ENCODE measurements around the gene MGST3. TPM values are rescaled to one million over a fixed set of nuclear protein-coding genes. Genes with fewer than 3 reads are reported as not detected.
"Not testable (repeated sequence)": the region's sequence is repeated elsewhere in the genome, so short reads cannot be mapped to it uniquely, and the experiment has no call there.

Gene MGST3
- total RNA-seq, 1 donor from 2014 or later: 111 TPM

DNA sequence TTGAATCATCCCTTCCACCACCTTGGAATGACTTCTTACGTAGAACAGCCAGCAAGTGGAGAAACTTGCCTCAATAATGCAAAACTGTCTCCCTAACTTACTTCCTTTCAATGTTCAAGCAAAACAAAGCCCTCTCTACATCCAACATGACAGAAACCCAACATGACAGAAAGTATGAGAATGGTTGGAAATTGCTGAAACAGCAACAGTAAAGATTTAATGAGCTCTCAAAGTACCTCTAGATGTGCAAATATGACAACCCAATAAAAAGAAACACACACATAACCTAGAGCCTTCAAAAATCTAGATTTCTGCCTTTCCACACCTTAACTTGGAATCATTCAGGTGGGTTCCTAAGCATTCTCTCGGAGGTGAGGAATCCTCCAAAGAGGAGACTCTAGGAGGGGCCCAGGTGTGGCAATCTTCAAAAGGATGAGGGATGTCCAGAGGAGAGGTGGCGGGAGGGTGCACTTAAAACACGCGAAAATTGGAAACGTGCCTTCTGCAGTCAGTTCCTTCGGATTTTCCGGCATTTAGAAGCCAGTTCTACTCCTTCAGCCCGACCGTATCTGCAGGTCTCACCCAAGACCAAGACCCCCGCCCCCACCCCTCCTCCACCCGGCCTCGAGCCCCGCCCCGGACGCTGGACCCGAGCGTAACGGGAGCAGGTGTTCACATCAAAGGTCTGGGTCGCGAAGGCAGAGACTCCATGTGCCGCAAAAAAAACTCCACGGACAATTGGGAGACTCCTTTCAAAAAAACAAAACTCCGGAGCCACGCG is 996 bp upstream of the MGST3 start:
- no peak for DNase-seq

DNA sequence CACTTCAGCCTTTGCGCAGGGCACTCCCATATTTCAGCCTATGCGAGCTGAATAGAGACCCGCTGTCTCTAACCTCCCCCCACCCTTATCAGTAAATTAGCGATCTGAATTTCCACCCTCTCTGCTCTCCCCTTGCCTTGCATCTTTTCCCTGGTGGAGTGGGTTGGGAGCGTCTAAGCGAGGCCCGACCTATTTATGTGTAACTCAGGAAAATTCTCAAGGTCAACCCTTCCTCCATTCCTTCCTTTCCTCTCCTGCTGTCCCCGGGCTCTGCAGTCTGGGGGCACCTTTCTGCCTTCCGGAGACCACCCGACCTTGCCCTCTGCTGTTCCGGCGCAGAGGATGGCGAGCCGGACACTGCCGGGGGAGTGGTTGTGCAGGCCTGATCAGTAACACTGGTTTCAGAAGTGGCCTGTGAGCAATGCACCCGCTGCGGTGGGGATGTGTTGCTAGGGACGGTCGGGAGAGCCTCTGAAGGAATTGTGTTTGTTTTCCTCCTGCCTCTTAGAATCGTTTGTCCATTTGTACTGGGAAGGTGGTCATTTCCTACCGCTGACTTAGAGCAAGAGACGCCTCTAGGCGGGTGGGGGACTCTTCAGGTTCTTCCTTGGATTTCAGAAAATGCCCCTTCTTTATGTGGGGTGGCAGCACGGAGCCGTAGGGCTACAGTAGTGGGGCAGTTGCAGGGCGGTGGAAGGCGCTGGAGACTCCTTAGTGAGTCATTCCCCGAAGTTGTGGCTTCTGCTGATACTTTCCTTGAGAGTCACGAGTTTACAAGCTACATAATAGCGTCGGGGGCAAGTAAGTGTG is 513 bp downstream of the MGST3 start:
- DNase-seq: no peak

DNA sequence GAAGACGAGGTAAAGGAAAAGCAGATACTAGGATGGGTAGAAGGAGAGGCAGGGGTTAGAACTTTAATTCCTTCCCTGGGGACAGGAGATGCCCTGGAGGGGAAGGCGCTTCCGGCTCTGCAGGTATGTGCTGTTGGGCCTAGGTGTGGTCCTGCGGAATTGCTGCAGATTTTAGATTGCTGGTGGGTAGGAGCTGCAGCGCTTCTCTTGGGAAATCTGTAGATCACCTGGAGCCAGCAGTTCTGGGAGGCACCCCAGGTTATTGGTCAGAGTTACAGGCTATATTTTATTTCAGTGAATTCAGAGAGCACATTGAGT is 1.1 kb downstream of the MGST3 start:
- DNase-seq: no peak

DNA sequence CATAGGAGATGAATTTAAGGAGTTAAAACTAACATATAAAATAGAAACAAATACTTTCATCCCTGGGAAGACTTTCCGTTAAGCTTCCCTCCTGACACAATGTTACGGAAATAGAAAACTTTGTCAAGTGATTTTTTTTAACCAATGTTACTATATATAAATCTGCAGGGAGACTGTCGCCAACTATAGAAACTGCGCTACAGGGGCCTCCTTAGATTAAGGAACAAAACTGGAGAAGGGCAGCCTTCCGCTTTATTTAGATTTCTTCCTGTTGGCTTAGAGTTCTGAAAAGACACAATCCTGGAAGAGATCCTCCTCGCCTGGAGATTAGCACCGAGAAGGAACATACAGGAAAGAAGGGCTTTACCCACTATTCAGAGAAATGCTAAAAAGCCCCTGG is 1.5 kb downstream of the MGST3 start:
- peak; percentile 34 for DNase-seq

DNA sequence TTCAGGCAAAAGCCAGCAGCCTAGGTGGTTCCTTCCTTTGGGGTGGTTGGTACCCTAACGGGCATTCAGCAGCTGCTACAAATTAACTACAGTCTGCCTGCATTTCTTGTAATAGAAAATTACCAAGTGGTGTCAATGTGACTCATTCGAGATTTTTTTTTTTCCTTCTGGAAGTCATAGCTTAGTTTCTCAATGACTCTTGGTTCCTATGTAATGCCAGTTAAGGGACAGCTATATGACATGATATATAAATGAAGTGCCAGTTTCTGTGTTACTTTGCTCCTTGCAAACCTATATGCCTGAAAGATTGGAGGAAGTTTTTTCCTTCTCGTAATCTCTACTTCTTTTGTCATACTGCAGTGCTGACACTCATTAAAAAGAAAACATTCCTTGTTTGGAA is 2.6 kb downstream of the MGST3 start:
- no peak for DNase-seq

DNA sequence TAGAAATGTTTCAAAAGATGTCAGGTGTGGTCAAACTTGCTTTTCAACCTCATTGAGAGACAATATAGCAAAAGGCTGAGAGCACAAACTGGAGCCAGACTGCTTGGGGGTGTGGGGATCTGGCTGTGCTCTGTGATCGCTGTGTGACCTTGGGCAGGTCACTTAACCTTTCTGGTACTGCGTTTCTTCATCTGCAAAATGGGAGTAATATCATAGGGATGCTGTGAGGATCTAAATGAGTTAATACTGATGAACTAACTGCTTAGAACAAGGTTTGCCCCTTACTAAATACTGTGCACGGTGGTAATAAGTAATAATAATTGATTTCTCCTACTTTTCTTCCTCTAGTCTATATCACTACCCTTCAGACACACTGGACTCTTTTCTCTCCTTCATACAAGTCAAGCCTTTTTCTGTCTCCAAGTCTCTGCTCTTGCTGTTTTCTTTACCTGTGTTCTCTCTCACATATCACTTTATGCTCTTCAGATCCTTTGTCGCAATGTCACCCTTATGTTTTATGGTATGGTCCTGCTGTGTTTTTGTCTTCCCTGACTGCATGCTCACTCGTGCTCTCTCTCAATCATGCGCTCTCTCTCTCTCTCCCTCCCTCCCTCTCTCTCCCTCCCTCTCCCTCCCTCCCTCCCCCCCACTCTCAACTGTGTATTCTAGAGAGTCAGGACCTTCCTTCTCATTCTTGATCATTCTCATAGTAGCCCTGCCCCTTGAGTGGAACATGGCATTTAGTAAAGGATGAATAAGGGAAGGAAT is 3.3 kb downstream of the MGST3 start:
- no peak for DNase-seq

DNA sequence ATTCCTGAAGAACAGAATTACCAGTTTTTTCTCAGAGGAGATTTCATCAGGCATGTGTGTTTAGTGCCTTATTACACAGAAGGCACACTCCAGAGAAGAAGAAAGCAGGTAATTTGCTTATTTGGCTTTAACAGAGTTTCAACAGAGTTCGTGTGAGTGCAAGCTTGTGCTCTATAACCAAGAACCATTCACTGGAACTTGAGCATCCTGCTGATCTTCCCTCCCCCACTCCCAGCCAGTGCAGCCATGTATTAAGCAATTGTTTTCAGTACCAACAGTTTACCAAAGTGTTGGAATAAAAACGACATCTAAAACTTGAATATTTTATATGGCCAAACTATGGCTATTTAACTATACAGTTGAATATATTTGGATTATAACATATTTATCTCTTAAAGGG is 4.3 kb downstream of the MGST3 start:
- no peak for DNase-seq

DNA sequence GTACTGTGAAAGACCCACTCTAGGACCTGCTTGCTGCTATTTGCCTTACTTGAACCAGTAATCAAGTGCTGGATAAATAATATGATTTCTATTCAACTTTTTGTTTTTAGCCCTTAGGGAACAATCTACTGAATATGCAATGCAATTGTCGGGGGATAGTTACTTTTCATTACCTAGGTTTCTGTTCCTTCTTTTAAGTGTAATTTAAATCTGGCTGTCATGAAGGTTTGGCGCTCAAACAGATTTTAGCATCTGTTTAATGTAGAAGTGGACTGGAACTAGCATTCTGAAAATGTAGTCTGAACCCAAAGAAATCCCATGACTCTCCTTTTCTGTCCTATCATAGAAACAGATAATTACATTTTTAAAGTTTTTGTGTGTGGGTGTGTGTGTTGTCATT is 4.8 kb downstream of the MGST3 start:
- DNase-seq: no peak

DNA sequence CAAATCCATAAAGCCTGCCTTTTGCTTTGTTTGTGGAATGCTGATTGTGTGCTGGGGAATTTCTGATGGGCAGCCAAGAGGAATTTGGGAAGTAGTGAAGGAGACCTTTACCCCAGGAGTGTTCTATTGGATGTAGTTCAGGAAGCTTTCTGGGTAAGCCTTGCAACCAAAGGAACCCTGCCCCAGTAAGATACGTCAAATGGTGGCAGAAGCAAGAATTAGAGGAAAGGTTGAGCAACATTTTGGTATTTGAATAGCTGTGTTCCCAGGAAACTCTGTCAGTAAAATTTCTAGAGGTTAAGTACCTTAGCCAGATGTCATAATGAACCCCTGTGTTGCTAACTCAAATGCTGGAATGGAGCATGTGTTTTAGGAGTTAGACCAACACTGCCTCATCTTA is 6.4 kb downstream of the MGST3 start:
- no peak for DNase-seq

DNA sequence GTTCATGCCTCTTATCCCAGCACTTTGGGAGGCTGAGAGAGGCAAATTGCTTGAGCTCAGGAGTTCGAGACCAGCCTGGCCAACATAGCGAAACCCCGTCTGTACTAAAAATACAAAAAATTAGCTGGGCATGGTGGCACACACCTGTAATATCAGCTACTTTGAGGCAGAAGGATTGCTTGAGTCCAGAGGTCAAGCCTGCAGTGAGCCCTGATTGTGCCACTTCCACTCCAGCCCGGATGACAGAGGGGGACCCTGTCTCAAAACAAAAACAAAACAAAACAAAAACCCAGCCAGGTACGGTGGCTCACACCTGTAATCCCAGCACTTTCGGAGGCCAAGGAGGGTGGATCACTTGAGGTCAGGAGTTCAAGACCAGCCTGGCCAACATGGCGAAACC is 7.2 kb downstream of the MGST3 start:
- DNase-seq: not testable (repeated sequence)

DNA sequence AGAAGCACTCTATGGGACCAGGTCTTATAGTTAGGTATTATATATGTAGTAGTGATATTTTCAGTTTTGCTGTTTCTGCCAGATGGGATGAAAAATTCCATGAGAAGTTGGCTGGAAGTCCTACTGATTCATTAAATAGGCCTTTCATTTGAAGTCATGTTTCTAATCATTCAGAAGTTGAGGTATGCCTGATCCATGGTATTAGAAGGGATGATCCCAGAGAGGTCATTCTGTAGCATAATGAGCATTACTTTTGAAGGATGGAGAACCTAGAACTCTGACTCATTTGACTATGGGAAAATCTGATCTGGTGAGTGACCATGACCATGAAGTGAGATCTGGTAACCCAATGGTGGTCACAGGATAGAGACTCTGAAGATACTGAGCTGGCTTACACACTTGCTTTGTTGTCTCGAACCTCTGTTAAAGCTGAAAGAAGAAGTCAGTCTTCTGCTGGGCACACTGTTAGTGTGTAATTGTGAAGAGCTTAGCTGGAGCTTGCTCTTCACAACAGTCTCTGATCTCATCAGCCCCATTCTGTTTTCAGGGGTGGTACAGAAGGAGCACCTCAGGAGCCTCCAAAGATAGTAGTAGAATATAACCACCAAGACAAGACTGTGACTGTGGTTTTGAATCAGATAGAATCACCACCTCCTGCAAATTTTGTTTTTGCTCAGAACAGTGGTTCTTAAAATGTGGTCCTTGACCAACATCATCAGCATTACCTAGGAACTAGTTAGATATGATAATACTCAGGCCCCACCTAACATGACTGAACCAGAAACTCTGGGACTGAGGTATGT is 9.0 kb downstream of the MGST3 start:
- DNase-seq: no peak

DNA sequence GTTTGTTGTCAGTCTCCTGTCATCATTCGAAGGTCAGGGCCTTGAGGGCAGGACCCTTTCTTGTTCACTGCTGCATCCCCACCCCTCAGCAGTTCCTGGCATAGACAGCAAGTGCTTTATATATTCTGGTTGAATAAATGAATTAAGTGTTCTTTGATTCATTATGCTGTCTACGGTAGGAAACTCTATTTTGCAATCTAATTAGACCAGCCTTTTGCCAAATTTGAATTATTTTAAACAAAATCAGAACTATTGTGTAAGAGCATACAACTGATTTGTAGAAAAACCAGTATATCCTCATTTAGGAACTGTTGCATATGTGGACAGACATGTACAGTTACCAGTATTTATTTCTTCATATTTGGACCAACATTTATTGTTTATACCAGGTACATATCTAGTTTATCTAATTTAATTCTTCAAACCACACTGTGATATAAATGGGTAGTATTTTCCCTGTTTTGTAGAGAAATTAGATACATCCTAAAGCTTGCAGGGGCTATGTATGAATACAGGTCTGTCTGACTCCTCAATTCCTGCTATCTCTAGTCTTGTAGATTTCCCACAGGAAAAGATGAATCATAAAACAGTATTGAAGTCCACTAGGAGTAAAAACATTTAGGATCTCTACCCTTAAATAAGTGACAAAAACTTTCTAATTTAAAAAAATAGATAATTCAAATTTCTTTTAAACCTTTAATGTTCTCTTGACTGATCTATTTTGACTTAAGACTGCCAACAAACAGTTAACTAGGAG is 10.4 kb downstream of the MGST3 start:
- DNase-seq: no peak

DNA sequence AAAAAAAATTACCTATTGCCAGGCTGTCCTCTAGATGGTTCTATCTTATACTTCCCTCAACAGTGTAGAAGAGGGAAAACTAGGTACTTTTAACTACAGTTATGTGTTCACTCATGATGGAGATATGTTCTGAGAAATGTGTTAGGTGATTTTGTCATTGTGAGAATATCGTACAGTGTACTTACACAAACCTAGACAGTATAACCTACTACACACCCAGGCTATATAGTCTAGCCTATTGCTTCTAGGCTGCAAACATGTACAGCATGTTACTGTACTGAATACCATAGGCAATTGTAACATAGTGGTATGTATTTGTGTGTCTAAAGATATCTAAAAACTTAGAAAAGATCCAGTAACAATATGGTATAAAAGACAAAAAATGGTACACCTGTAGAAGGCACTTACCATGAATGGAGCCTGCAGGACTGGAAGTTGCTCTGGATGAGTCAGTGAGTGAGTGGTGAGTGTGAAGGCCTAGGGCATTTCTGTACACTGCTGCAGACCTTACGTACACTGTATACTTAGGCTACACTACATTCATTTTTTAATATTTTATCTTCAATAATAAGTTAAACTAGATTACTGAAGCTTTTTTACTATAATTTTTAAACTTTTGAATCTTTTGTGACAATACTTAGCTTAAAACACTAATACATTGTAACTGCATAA is 13.2 kb downstream of the MGST3 start:
- DNase-seq: no peak

DNA sequence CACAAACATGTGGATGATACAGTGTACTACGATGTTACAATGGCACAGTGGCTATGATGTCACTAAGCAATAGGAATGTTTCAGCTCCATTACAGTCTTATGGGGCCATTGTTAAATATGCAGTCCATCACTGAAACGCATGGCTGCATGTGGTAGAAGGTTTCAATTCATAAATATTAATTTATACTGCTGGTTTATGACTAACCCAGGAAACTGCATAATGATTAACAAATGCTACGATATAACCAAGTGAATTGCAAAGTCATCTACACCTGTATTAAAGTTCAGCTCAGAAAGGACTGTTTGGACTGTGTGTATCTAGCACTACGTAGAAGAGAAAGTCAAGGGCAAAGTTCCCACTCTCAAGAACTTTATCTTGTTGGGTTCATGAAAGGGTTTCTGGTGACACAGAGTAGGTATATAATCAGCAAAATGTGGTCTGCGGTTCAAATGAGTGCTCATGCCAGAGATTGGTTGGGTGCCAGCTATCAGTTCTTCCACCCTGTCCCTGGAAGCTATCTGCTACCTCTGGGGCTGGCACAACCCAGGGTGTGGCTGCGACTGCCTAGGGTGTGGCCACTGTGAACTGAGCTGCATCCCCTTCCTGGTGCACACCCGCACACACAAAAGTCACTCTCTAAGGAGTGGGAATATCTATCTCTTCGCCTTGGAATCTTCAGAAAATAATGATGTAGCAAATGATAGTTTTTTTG is 14.8 kb downstream of the MGST3 start:
- no peak for DNase-seq

DNA sequence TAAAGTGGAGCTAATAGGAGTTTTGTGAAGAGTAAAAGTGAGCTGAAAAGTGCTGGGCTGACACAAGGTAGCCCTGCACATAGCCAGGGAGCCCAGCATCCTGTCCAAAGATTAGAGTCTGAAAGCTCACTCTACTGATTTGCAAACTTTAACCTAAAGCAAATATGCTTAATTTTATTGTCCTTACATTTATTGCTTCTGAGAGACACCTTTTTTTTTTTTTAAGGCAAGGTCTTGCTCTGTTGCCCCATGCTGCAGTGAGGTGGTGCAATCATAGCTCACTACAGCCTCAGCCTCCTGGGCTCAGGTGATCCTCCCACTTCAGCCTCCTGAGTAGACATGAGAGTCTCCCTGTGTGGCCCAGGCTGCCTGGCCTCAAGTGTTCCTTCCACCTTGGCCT is 16.5 kb downstream of the MGST3 start:
- DNase-seq: no peak

DNA sequence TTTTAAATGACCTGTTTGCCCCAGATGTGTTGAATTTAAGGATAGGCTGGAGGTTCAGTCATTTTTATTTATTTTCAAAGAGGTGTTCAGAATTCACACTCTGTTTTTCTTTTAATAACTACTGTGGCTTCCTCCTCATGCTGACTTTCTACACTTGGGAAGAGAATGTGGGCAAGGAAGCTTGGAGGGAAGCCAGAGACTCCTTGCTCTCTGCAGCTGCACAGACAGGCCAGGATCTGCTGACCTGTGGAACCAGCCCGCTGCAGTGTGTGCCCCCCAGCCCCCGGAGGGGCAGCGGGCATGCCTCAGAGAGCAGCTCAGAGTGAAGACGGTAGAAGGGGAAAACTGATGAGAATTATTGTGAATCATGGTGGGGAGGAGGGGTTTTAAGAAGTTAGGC is 16.9 kb downstream of the MGST3 start:
- DNase-seq: no peak

DNA sequence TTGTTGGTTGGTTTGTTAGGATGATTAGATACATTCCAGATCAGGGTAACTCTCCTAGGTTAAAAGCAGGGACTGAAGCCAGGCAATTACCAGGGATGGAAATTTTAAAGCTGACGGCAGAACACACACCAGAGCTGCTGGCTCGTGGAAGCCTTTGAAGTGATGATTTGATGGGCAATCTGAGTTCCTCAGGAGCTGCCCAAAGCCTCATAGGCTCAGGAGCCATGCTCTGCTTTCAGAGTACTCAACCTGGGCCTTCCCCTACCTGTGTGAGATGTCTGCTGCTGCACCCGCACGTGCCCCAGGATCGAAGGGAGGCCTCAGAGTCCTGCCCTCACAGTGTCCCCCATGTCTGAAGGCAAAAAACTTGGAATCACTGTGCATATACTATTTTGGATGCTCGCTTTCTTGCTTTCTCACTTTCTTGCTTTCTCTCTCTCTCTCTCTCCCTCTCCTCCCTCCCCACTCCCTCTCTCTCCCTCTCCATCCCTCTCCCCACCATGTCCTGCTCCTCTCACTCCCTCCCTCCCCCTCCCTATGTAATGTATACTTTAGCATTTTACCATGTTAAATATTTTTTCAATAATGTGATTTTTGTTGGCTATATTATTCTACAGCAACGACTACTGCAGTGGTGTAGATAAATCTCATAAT is 18.0 kb downstream of the MGST3 start:
- DNase-seq: no peak

DNA sequence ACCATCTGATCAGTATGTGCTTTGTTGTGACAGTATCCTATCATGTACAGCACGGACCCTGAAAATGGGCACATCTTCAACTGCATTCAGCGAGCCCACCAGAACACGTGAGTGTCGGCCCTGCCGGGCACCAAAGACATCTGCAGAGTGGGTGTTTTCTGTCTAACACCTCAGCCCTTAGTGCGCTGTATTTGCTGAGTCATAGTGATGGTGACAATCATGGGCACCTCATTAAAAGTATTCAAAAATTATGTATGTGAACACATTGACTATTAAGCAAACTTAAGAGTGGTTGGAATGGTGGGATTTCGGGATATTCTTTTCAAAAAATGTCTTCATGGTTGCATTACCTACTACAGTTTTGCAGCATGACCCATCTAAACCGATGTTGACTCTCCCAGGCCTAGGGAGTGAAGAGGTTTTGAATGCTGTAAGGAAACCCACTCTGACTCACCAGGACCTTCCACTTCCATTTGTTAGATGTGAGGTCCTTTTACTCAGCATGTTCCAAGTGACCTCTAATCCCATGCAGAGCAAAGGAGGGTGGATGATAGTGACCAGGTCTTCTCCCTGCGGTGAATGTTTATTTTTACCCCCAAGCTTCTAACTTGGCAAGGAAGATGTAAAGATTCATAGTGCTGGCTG is 20.1 kb downstream of the MGST3 start:
- no peak for DNase-seq

Data from skin of body (tissue), 2 donors.